Adrenal gland (tissue), 5 donors: Measurements from ENCODE around the gene RASSF8.

ENCODE experiments used
- POLR2A ChIP-seq, 2 donors: fragments of 450-650 bp; IDR thresholded peaks; one replicate each; pipeline ENCODE4 v1.6.1; 2017; ENCODE audit warnings: antibody characterized with exemption in 2 of 2, mild to moderate bottlenecking in 2 of 2, moderate library complexity in 1 of 2
- TF ChIP-seq, protein P1 (sequence below), 6 experiments: fragments of 450-650 bp in 4 of 6; fragments of 200-600 bp in 2 of 6; sonication (generic) in 1 of 6; IDR thresholded peaks; 1 replicate in 5 of 6; 2 replicates in 1 of 6; pipeline versions ENCODE4 v1.5.1 to v1.8.0; 2016 to 2021; ENCODE audit warnings: antibody characterized with exemption in 6 of 6, mild to moderate bottlenecking in 2 of 6, moderate library complexity in 1 of 6
- donor health status: DM: no; HTN: no; CAD: no.

DNA sequence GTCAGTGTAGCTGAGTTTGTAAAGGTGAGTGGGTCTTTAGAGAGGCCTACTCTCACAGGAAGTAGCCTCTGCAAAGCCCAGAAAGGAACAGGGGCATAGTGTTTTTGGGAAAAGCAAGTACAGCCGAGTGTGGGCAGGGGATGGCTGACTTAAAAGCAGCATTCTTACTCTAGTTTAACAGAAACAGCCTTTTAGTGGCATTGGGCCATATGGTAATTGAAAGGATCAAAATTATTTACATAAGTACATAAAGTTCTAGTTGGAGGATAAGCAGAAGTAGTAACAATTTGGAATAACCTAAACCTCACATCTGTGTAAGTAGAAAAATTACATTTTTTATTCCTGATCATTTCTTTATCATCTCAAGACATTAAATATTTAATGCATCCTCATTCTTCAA lies 49.1 kb downstream of the RASSF8 start:
- TF ChIP-seq, protein P1, sequence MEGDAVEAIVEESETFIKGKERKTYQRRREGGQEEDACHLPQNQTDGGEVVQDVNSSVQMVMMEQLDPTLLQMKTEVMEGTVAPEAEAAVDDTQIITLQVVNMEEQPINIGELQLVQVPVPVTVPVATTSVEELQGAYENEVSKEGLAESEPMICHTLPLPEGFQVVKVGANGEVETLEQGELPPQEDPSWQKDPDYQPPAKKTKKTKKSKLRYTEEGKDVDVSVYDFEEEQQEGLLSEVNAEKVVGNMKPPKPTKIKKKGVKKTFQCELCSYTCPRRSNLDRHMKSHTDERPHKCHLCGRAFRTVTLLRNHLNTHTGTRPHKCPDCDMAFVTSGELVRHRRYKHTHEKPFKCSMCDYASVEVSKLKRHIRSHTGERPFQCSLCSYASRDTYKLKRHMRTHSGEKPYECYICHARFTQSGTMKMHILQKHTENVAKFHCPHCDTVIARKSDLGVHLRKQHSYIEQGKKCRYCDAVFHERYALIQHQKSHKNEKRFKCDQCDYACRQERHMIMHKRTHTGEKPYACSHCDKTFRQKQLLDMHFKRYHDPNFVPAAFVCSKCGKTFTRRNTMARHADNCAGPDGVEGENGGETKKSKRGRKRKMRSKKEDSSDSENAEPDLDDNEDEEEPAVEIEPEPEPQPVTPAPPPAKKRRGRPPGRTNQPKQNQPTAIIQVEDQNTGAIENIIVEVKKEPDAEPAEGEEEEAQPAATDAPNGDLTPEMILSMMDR (IDR thresholded peaks at IDR 0.05), result no peak
- TF ChIP-seq POLR2A (IDR thresholded peaks at IDR 0.05), result no peak
